Measurements from ENCODE around the gene H2BK1.

DNA sequence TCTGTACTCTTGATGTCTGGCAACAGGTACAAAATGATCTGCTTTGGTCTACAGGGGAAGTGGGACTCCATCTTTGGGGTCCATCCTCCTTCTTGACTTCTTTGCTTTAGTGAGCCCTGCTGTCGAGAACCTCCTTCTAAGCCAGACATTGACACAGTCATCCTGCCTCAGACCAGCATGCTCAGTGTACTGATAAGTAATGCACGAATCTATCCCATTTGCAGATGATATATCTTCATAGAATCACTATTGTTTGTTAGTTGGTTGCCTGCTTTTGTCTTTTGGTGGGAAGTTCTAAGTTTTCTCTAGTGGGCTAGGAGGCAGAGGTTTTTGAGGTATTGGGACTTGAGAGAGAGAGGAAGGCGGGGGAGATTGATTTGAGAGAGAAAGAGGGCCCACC, 8.9 kb downstream of the H2BK1 start:
- TF ChIP-seq, protein P1, sequence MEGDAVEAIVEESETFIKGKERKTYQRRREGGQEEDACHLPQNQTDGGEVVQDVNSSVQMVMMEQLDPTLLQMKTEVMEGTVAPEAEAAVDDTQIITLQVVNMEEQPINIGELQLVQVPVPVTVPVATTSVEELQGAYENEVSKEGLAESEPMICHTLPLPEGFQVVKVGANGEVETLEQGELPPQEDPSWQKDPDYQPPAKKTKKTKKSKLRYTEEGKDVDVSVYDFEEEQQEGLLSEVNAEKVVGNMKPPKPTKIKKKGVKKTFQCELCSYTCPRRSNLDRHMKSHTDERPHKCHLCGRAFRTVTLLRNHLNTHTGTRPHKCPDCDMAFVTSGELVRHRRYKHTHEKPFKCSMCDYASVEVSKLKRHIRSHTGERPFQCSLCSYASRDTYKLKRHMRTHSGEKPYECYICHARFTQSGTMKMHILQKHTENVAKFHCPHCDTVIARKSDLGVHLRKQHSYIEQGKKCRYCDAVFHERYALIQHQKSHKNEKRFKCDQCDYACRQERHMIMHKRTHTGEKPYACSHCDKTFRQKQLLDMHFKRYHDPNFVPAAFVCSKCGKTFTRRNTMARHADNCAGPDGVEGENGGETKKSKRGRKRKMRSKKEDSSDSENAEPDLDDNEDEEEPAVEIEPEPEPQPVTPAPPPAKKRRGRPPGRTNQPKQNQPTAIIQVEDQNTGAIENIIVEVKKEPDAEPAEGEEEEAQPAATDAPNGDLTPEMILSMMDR (IDR thresholded peaks at IDR 0.05; ENCODE audit: low read depth, low read length, poor library complexity, severe bottlenecking), result no peak
- TF ChIP-seq EZH2phosphoT487 (IDR thresholded peaks at IDR 0.05; ENCODE audit: borderline replicate concordance, low read length), result no peak

All from DOHH2 (cell line).